HG02763 (cell line): ENCODE results near the gene DUOX1.
A peak's percentile ranks its signal among the peaks of the same experiment; 100 is the strongest.

ENCODE experiments used
- ATAC-seq: cut with Tn5 transposase; IDR thresholded peaks from one replicate; pipeline ENCODE4 v1.9.1; 2021; ENCODE audit warnings: mild to moderate bottlenecking, moderate library complexity; ENCODE audit not compliant: unreplicated experiment

Gene DUOX1

GRCh38 chr15:45139770-45140169, 10.0 kb downstream of the DUOX1 start:
- no peak for ATAC-seq

GRCh38 chr15:45140557-45141250, 10.9 kb downstream of the DUOX1 start:
- ATAC-seq: no peak

- no peak for ATAC-seq
These were observed 11.6 kb downstream of the DUOX1 start for GRCh38 chr15:45141386-45141785.

- no peak for ATAC-seq
These were observed 13.3 kb downstream of the DUOX1 start for GRCh38 chr15:45143056-45143455.

GRCh38 chr15:45143946-45144345, 14.2 kb downstream of the DUOX1 start:
- no peak for ATAC-seq

GRCh38 chr15:45144775-45145174, 15.0 kb downstream of the DUOX1 start:
- ATAC-seq: no peak

- ATAC-seq: no peak
These were observed 16.6 kb downstream of the DUOX1 start for GRCh38 chr15:45146405-45146804.

GRCh38 chr15:45147606-45148005, 17.8 kb downstream of the DUOX1 start:
- no peak for ATAC-seq

- ATAC-seq: no peak
These were observed 18.6 kb downstream of the DUOX1 start for GRCh38 chr15:45148076-45149059.

- ATAC-seq: no peak
These were observed 19.3 kb downstream of the DUOX1 start for GRCh38 chr15:45149060-45149459.

GRCh38 chr15:45150481-45150880, 20.7 kb downstream of the DUOX1 start:
- no peak for ATAC-seq

- no peak for ATAC-seq
These were observed 21.2 kb downstream of the DUOX1 start for GRCh38 chr15:45150997-45151396.

- no peak for ATAC-seq
These were observed 22.4 kb downstream of the DUOX1 start for GRCh38 chr15:45151998-45152828.

GRCh38 chr15:45155739-45156138, 25.9 kb downstream of the DUOX1 start:
- no peak for ATAC-seq

GRCh38 chr15:45156744-45157455, 27.1 kb downstream of the DUOX1 start:
- no peak for ATAC-seq

GRCh38 chr15:45157974-45158373, 28.2 kb downstream of the DUOX1 start:
- no peak for ATAC-seq

GRCh38 chr15:45161666-45162065, 31.9 kb downstream of the DUOX1 start:
- ATAC-seq: no peak

- ATAC-seq: peak; percentile 30
These were observed 33.1 kb downstream of the DUOX1 start for GRCh38 chr15:45162771-45163507.

GRCh38 chr15:45163508-45163856, 33.7 kb downstream of the DUOX1 start:
- ATAC-seq: no peak

GRCh38 chr15:45164914-45165313, 35.1 kb downstream of the DUOX1 start:
- no peak for ATAC-seq
